Stimulated activated CD8-positive, alpha-beta memory T cell treated with anti-CD3 and anti-CD28 coated beads, Interleukin-7, amount 100 ng/mL, for 48 hours (primary cell): ENCODE data around the gene CCDC88A.
"Not testable (repeated sequence)": the region's sequence is repeated elsewhere in the genome, so short reads cannot be mapped to it uniquely, and the experiment has no call there.

Source experiments
- DNase-seq, 2 donors: peaks; one replicate each; pipeline ENCODE4 v3.0.0-alpha.2; 2020; ENCODE audit warnings: low read depth in 1 of 2; ENCODE audit errors: extremely low read depth in 1 of 2

Gene CCDC88A

GRCh38 chr2:55391155-55391554 is 28.5 kb downstream of the CCDC88A start:
- DNase-seq = no peak

- DNase-seq = not testable (repeated sequence)
Measured at GRCh38 chr2:55385516-55385915, 34.1 kb downstream of the CCDC88A start.

- no peak for DNase-seq
Measured at GRCh38 chr2:55384786-55385185, 34.9 kb downstream of the CCDC88A start.

- no peak for DNase-seq
Measured at GRCh38 chr2:55371376-55371775, 48.3 kb downstream of the CCDC88A start.

- no peak for DNase-seq
Measured at GRCh38 chr2:55370208-55370607, 49.4 kb downstream of the CCDC88A start.

- no peak for DNase-seq
Measured at GRCh38 chr2:55365303-55365702, 54.4 kb downstream of the CCDC88A start.

GRCh38 chr2:55364189-55365055 is 55.2 kb downstream of the CCDC88A start:
- no peak for DNase-seq

- no peak for DNase-seq
Measured at GRCh38 chr2:55363636-55364035, 56.0 kb downstream of the CCDC88A start.

GRCh38 chr2:55361465-55362189 is 58.0 kb downstream of the CCDC88A start:
- DNase-seq = no peak

- no peak for DNase-seq
Measured at GRCh38 chr2:55358451-55358850, 61.2 kb downstream of the CCDC88A start.

GRCh38 chr2:55357927-55358326 is 61.7 kb downstream of the CCDC88A start:
- no peak for DNase-seq

- DNase-seq = no peak
Measured at GRCh38 chr2:55357164-55357563, 62.5 kb downstream of the CCDC88A start.

GRCh38 chr2:55356136-55356535 is 63.5 kb downstream of the CCDC88A start:
- not testable (repeated sequence) for DNase-seq

- DNase-seq = no peak
Measured at GRCh38 chr2:55355451-55355850, 64.2 kb downstream of the CCDC88A start.

GRCh38 chr2:55351672-55352071 is 68.0 kb downstream of the CCDC88A start:
- DNase-seq = no peak

- no peak for DNase-seq
Measured at GRCh38 chr2:55345064-55345463, 74.6 kb downstream of the CCDC88A start.

GRCh38 chr2:55338268-55338667 is 81.4 kb downstream of the CCDC88A start:
- DNase-seq = no peak

GRCh38 chr2:55334728-55335127 is 84.9 kb downstream of the CCDC88A start:
- no peak for DNase-seq

- DNase-seq = no peak
Measured at GRCh38 chr2:55330541-55331297, 88.9 kb downstream of the CCDC88A start.

- no peak for DNase-seq
Measured at GRCh38 chr2:55327470-55328230, 92.0 kb downstream of the CCDC88A start.

GRCh38 chr2:55314985-55315384 is 104.7 kb downstream of the CCDC88A start:
- no peak for DNase-seq
